Uterus (tissue), 4 donors: ENCODE data around the gene CPT1A. TPM values are rescaled to one million over a fixed set of nuclear protein-coding genes. Genes with fewer than 3 reads are reported as not detected.

ENCODE experiments used
- DNase-seq, 2 donors: peaks; one replicate each; pipeline ENCODE4 v3.0.0-alpha.2; 2019 to 2020
- H3K27ac ChIP-seq, 2 donors: fragments of 200-600 bp; sonication (generic); 1 replicate in 1 of 2; 2 replicates in 1 of 2; pipeline ENCODE4 v1.5.1; 2016 to 2018
- H3K27me3 ChIP-seq, 2 donors: fragments of 200-600 bp; sonication (generic); one replicate each; pipeline ENCODE4 v1.5.1; 2018 to 2019; ENCODE audit warnings: control low read depth in 1 of 2
- H3K36me3 ChIP-seq, 2 donors: fragments of 200-600 bp; sonication (generic); one replicate each; pipeline ENCODE4 v1.5.1; 2019; ENCODE audit warnings: control low read depth in 1 of 2
- H3K4me1 ChIP-seq, 2 donors: fragments of 200-600 bp; sonication (generic); one replicate each; pipeline ENCODE4 v1.5.1; 2018 to 2019; ENCODE audit warnings: control low read depth in 1 of 2
- H3K4me3 ChIP-seq, 2 donors: fragments of 200-600 bp; sonication (generic); 1 replicate in 1 of 2; 2 replicates in 1 of 2; pipeline ENCODE4 v1.5.1; 2018 to 2019; ENCODE audit warnings: mild to moderate bottlenecking in 1 of 2
- H3K9me3 ChIP-seq, 2 donors: fragments of 200-600 bp; sonication (generic); one replicate each; pipeline ENCODE4 v1.5.1; 2019; ENCODE audit warnings: control low read depth in 1 of 2
- CTCF ChIP-seq, 4 experiments: fragments of 200-600 bp in 2 of 4; fragments of 450-650 bp in 2 of 4; sonication (generic) in 2 of 4; IDR thresholded peaks; one replicate each; pipeline ENCODE4 v1.5.1; 2016 to 2019; ENCODE audit warnings: antibody characterized with exemption in 4 of 4, mild to moderate bottlenecking in 2 of 4, moderate library complexity in 1 of 4
- POLR2A ChIP-seq, 2 donors: fragments of 450-650 bp; IDR thresholded peaks; one replicate each; pipeline ENCODE4 v1.6.1; 2016; ENCODE audit warnings: antibody characterized with exemption in 2 of 2, mild to moderate bottlenecking in 1 of 2, moderate library complexity in 1 of 2
- intact Hi-C: fragments of 100-400 bp; cut with DNase I; formaldehyde crosslinking; loops from one replicate; pipeline ENCODE4 v1.15.1; 2023; ENCODE audit warnings: low total_unique reads
- total RNA-seq, 4 donors: library from RNA; depleted of rRNA in 3 of 4; stranded (reverse); fragments of >200 nt in 3 of 4; gene quantifications; one replicate each; pipeline versions ENCODE4 v1.1.0 to v1.2.4, GENCODE V29; 2014 to 2023
- donor health status: DM: yes; HTN: yes; CAD: no.

CPT1A gene
- total RNA-seq, 4 donors from 2014 or later: 27.2 to 125 (median 67.9) TPM

- H3K4me3 ChIP-seq: no peak overlapping the region
- no peaks in the 10 kb centered on the region for H3K27me3 ChIP-seq
- DNase-seq: no peak
- TF ChIP-seq POLR2A (IDR thresholded peaks at IDR 0.05) (no peak), CTCF (IDR thresholded peaks at IDR 0.05) (no peak)
- H3K36me3 ChIP-seq: no peaks in the 10 kb centered on the region
- no peaks in the 10 kb centered on the region for H3K9me3 ChIP-seq
- intact Hi-C loops: no loop called here
- H3K27ac ChIP-seq: no peak overlapping the region
- no peaks in the 10 kb centered on the region for H3K4me1 ChIP-seq
These were observed 59.0 kb downstream of the CPT1A start for GRCh38 chr11:68782711-68783110.

GRCh38 chr11:68780829-68781228 lies 60.9 kb downstream of the CPT1A start:
- TF ChIP-seq CTCF (IDR thresholded peaks at IDR 0.05): no peak
- Histone ChIP-seq H3K27ac (no peak overlapping the region), H3K4me3 (no peak overlapping the region), H3K36me3 (no peaks in the 10 kb centered on the region), H3K4me1 (no peaks in the 10 kb centered on the region), H3K27me3 (no peaks in the 10 kb centered on the region), H3K9me3 (no peaks in the 10 kb centered on the region)
- intact Hi-C loops: no loop called here
- DNase-seq: no peak

GRCh38 chr11:68778205-68778604 lies 63.5 kb downstream of the CPT1A start:
- TF ChIP-seq POLR2A (IDR thresholded peaks at IDR 0.05) (no peak), CTCF (IDR thresholded peaks at IDR 0.05) (no peak)
- no peaks in the 10 kb centered on the region for H3K36me3 ChIP-seq
- H3K4me3 ChIP-seq: no peak overlapping the region
- intact Hi-C loops: no loop called here
- H3K27me3 ChIP-seq: no peaks in the 10 kb centered on the region
- DNase-seq: no peak
- H3K9me3 ChIP-seq: no peaks in the 10 kb centered on the region
- no peak overlapping the region for H3K27ac ChIP-seq
- no peaks in the 10 kb centered on the region for H3K4me1 ChIP-seq

GRCh38 chr11:68776442-68777235 lies 65.1 kb downstream of the CPT1A start:
- no peaks in the 10 kb centered on the region for H3K36me3 ChIP-seq
- intact Hi-C loops: no loop called here
- DNase-seq: no peak
- H3K4me1 ChIP-seq: no peaks in the 10 kb centered on the region
- no peak overlapping the region for H3K4me3 ChIP-seq
- TF ChIP-seq POLR2A (IDR thresholded peaks at IDR 0.05): no peak
- no peak for TF ChIP-seq CTCF (IDR thresholded peaks at IDR 0.05)
- H3K9me3 ChIP-seq: no peaks in the 10 kb centered on the region
- no peak overlapping the region for H3K27ac ChIP-seq
- no peaks in the 10 kb centered on the region for H3K27me3 ChIP-seq

- H3K4me1 ChIP-seq: no peaks in the 10 kb centered on the region
- no peak overlapping the region for H3K27ac ChIP-seq
- no peak for TF ChIP-seq POLR2A (IDR thresholded peaks at IDR 0.05)
- no peak for TF ChIP-seq CTCF (IDR thresholded peaks at IDR 0.05)
- no peaks in the 10 kb centered on the region for H3K36me3 ChIP-seq
- DNase-seq: no peak
- H3K27me3 ChIP-seq: no peaks in the 10 kb centered on the region
- intact Hi-C loops: no loop called here
- no peaks in the 10 kb centered on the region for H3K9me3 ChIP-seq
- no peak overlapping the region for H3K4me3 ChIP-seq
These were observed 65.7 kb downstream of the CPT1A start for GRCh38 chr11:68775951-68776388.
